Fibroblast of the aortic adventitia (primary cell): ENCODE measurements around the gene GTF2F2. TPM values are rescaled to one million over a fixed set of nuclear protein-coding genes. Genes with fewer than 3 reads are reported as not detected.

Experiments used
- DNase-seq: peaks from one replicate; pipeline ENCODE4 v3.0.0-alpha.2; 2010; ENCODE audit warnings: low read depth
- H3K4me3 ChIP-seq: 2 replicates; pipeline ENCODE4 v1.5.1; 2011; ENCODE audit warnings: low read depth, mild to moderate bottlenecking, control low read depth, low read length, moderate library complexity
- CTCF ChIP-seq: IDR thresholded peaks from 2 replicates; pipeline ENCODE4 v1.5.1; 2011; ENCODE audit warnings: mild to moderate bottlenecking, low read length, control low read depth, inconsistent platforms; ENCODE audit not compliant: insufficient read depth
- total RNA-seq: library from RNA; depleted of rRNA; stranded (reverse); fragments of >200 nt; gene quantifications from 2 replicates; pipeline ENCODE4 v1.2.3, GENCODE V29; 2012; ENCODE audit warnings: low replicate concordance

Gene GTF2F2
- total RNA-seq, 1 donor = 19.0 TPM

DNA sequence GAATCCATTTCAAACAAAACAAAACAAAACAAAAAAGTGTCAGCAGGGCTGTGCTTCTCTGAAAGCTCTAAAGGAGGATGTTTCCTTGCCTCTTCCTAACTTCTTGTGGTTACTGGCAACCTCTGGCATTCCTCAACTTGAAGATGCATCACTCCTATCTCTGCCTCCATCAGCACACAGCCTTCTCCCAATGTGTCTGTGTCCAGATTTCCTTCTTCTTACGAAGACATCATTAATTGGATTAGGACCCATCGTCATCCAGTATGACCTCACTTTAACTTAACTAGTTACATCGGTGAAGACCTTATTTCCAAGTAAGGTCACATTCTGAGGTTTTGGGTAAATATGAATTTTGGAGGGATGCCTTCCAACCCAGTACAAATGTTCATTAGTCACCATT, 33.8 kb upstream of the GTF2F2 start:
- no peak for TF ChIP-seq CTCF
- DNase-seq = no peak
- no peak overlapping the region for H3K4me3 ChIP-seq

DNA sequence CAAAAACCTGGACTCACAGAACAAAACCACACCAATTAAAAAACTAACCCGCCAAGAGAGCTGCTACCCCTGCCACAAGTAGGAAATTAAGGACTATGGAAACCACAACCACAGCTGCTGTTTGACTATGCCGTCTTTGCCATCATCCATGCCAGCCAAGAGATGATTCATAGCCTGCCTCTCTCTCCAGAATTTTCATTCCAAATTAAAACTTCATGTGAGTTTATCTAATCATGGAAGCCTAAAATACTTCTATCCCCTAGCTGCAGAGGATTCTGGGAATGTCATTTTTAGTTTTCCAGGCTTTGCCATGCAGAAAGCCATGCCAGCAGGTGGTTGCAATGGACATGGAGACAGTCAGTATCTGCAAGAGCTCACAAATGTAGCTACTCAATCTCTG, 27.6 kb upstream of the GTF2F2 start:
- H3K4me3 ChIP-seq = no peak overlapping the region
- no peak for TF ChIP-seq CTCF
- peak; percentile 23 for DNase-seq

DNA sequence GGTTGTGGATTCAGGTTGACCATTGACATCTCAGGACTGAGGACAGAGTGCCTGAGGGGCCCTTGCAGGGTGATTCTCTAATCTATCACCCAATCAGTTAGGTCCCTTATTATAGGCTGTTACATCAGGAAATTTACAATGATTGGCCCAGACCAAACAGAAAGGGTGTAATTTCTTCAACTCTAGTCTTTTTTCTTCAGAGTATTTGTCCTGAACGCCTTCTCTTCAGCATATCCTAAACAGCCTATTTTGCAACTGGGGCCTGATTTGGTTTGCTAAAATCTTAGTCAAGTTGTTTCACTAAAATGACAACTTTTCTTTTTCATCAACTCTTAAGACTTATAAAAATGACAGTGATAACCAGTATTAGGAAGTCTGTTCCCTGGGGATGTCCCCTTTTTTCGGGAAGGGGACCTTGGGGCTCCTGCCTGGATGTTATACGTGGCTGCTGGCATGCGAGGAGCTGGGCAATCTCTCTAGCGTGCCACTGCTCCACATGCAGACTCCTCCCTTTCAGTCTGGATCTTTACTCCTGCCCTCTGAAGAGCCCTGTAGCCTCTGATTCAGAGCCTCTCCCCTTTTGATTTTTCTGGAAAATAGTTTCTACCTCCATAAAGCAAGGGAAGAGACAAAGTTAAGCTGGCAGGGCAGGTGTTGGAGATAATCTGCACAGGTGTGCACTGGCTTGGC, 19.6 kb upstream of the GTF2F2 start:
- TF ChIP-seq CTCF = no peak
- no peak overlapping the region for H3K4me3 ChIP-seq
- no peak for DNase-seq

- no peak for TF ChIP-seq CTCF
- no peak overlapping the region for H3K4me3 ChIP-seq
- DNase-seq = no peak
Measured at GRCh38 chr13:45101327-45102018, 18.8 kb upstream of the GTF2F2 start.

GRCh38 chr13:45102136-45102507, 18.2 kb upstream of the GTF2F2 start:
- TF ChIP-seq CTCF = no peak
- DNase-seq = no peak
- H3K4me3 ChIP-seq = no peak overlapping the region

DNA sequence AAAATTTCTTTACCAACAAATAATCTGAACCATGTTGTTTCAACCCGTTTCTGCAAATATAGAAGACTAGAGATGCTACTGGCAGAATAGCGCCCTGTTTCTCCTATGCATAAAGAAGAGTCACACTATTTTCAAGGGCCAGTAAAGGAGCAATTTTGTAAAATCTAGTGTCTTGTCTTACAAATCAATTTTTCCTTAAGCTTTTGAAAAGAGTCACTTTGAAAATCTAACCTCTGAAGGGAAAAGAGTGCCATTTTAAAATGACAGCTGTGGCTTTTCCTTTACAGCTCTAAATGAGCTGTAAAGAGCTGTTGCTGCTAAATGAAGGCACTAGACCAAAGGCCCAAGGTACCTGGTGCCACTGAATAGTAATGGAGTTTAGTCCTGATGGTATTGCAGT, 16.9 kb upstream of the GTF2F2 start:
- DNase-seq = no peak
- H3K4me3 ChIP-seq = no peak overlapping the region
- TF ChIP-seq CTCF = no peak

DNA sequence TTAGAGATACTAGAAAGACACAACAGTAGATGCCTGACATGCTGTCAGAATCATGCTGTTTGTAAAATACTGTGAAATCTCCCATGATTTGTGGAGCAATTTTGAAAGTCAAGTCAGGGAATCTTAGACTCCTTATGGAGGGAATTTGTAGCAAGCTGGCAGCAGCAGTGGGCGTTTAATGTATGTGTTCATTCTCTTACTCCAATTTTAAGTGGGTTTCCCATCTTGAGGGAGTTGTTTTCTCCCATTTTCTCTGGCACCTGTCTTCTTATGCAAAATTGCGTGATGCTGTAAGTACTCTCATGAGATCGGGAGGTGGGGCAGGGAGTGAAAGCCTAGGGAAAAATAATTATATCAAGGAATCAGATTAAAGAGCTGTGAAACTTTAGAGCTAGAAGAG, 16.0 kb upstream of the GTF2F2 start:
- no peak for TF ChIP-seq CTCF
- DNase-seq = no peak

More for the DNA sequence above, 16.0 kb upstream of the GTF2F2 start:
- no peak overlapping the region for H3K4me3 ChIP-seq
